Measurements from ENCODE around the gene NUDT4.

GRCh38 chr12:93358821-93359220 is 18.9 kb upstream of the NUDT4 start:
- TF ChIP-seq CTCF (IDR thresholded peaks at IDR 0.05; ENCODE audit: low read length) (no peak), EZH2 (optimal IDR thresholded peaks at IDR 0.05; ENCODE audit: low read depth, low read length) (no peak), EZH2phosphoT487 (IDR thresholded peaks at IDR 0.05; ENCODE audit: low read length) (no peak)

Data from MM.1S (cell line).